Kidney (tissue), 14 donors: ENCODE results near the gene TSPAN4. TPM values are rescaled to one million over a fixed set of nuclear protein-coding genes. Genes with fewer than 3 reads are reported as not detected.

ENCODE experiments used
- DNase-seq, 5 donors: peaks; one replicate each; pipeline ENCODE4 v3.0.0-alpha.2; 2013 to 2020
- FAIRE-seq: peaks from 2 replicates; lab custom pipeline; 2012; peaks lifted over from hg19 to GRCh38; lab: Jason Lieb, UNC
- H3K27ac ChIP-seq, 2 donors: one replicate each; pipeline ENCODE4 v1.7.0; 2013; ENCODE audit warnings: low read depth in 2 of 2, low read length in 2 of 2, inconsistent platforms in 1 of 2
- H3K27me3 ChIP-seq: one replicate; pipeline ENCODE4 v1.7.1; 2013; ENCODE audit warnings: low read length, inconsistent platforms; ENCODE audit not compliant: control insufficient read depth, insufficient read depth
- H3K36me3 ChIP-seq, 3 donors: one replicate each; pipeline versions ENCODE4 v1.7.0 to v1.7.1; 2013; ENCODE audit warnings: low read length in 3 of 3, control low read depth in 1 of 3, inconsistent platforms in 1 of 3; ENCODE audit not compliant: insufficient read depth in 3 of 3, control insufficient read depth in 2 of 3
- H3K4me1 ChIP-seq, 3 donors: one replicate each; pipeline versions ENCODE4 v1.7.0 to v1.7.1; 2013; ENCODE audit warnings: low read length in 3 of 3, inconsistent platforms in 1 of 3, low read depth in 1 of 3; ENCODE audit not compliant: control insufficient read depth in 2 of 3, insufficient read depth in 2 of 3
- H3K4me3 ChIP-seq, 3 donors: one replicate each; pipeline versions ENCODE4 v1.7.0 to v1.8.1; 2013; ENCODE audit warnings: low read length in 3 of 3, control low read depth in 1 of 3, inconsistent platforms in 1 of 3
- H3K9ac ChIP-seq, 3 donors: one replicate each; pipeline versions ENCODE4 v1.7.0 to v1.7.1; 2013; ENCODE audit warnings: low read length in 3 of 3, control low read depth in 1 of 3, inconsistent platforms in 1 of 3
- H3K9me3 ChIP-seq, 3 donors: one replicate each; pipeline versions ENCODE4 v1.7.0 to v1.7.1; 2013; ENCODE audit warnings: low read length in 3 of 3, control low read depth in 1 of 3, inconsistent platforms in 1 of 3; ENCODE audit not compliant: control insufficient read depth in 2 of 3, insufficient read depth in 1 of 3
- intact Hi-C: fragments of 100-400 bp; cut with DNase I; formaldehyde crosslinking; loops from one replicate; pipeline ENCODE4 v1.11.1; 2022
- polyA plus RNA-seq: library from polyadenylated mRNA; stranded (reverse); fragments of 350-450 nt; fragmentation: Illumina TruSeq; extraction: RNeasy Lipid Tissue Mini Kit (QIAGEN cat#74804); gene quantifications from one replicate; pipeline ENCODE4 v1.2.3, GENCODE V29; 2014; ENCODE audit warnings: low read depth, low replicate concordance; ENCODE audit not compliant: insufficient read depth
- total RNA-seq: library from RNA; stranded (reverse); fragmentation: NEBNext Ultra II Directional; extraction: Animal tissue kit (Norgen Biotek cat#: 25700); gene quantifications from one replicate; pipeline ENCODE4 v1.2.1, GENCODE V29; 2021
- TF ChIP-seq, protein P1 (sequence below): IDR thresholded peaks from 3 replicates; pipeline ENCODE4 v1.5.1; 2012; ENCODE audit warnings: mild to moderate bottlenecking, moderate library complexity, borderline replicate concordance; ENCODE audit not compliant: insufficient read depth; ENCODE audit errors: extremely low read depth
- donor health status: control.
- donor health status: control.
- donor health status: control.
- donor health status: control.
- donor health status: control.
- donor health status: DM: yes; HTN: yes; CAD: no.
- donor health status: Normal renal cell carcinoma (clear cell type).

Gene TSPAN4
- total and polyA plus RNA-seq, 2 donors from 2014 or later: 81.2 to 104 TPM

DNA sequence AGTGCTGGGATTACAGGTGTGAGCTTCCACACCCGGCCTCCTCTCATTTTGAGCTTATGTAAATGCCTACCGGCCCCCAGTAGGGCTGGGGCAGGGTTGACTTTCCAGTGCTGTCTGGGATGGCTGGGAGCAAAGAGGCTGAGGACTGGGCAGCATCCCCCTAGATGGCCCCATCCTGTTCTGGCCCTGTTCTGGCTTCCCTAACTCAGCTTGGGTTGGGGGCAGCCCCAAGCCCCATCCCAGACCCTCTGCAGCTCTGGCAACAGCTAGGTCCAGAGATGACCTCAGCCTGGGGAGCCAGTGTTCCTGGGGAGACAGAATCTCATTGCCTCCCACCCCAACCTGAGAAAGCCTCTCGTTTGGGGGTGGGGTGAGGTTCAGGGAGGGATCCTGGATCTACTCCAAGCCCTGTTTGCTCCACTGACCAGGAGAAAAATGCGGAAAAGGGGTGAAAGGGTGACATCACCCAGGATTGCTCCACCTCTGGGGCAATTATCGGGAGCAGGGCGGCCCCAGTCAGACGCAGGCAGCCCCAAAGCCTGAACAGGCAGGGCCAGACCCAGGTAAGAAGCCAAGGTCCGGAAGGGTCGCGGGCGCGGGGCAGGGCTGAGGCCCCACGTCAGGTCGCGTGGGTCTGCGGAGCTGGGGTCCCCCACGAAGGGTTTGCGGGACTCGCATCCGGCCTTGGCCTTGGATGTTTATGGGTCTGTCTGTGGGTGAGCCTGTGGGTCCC lies 24.1 kb upstream of the TSPAN4 start, which contains the start of gene PNPLA2:
TSS of gene PNPLA2 (plus strand) at position 519 of the 733 bp plus-strand sequence. CDS start 805 bp downstream, outside the sequence.
- intact Hi-C loops: no loop called here
- peak within 1 kb of the TSS in 2 of 3 donors; percentile 29 to 82 for H3K9ac ChIP-seq
- TF ChIP-seq, protein P1, sequence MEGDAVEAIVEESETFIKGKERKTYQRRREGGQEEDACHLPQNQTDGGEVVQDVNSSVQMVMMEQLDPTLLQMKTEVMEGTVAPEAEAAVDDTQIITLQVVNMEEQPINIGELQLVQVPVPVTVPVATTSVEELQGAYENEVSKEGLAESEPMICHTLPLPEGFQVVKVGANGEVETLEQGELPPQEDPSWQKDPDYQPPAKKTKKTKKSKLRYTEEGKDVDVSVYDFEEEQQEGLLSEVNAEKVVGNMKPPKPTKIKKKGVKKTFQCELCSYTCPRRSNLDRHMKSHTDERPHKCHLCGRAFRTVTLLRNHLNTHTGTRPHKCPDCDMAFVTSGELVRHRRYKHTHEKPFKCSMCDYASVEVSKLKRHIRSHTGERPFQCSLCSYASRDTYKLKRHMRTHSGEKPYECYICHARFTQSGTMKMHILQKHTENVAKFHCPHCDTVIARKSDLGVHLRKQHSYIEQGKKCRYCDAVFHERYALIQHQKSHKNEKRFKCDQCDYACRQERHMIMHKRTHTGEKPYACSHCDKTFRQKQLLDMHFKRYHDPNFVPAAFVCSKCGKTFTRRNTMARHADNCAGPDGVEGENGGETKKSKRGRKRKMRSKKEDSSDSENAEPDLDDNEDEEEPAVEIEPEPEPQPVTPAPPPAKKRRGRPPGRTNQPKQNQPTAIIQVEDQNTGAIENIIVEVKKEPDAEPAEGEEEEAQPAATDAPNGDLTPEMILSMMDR: no peak
- DNase-seq: peak in 3 of 5 donors; percentile 69 to 92 (median 71)
- H3K9me3 ChIP-seq: no peaks in the 10 kb centered on the region
- H3K27me3 ChIP-seq: no peaks in the 10 kb centered on the region
- no peak for FAIRE-seq
- H3K4me1 ChIP-seq: peaks cover 0 to 26% (median 22%) of the 10 kb centered on the region in 3 donors
- H3K4me3 ChIP-seq: peak within 1 kb of the TSS; percentile 33 to 84 (median 52)
- peaks cover 0 to 4% (median 0%) of the 10 kb centered on the region in 3 donors for H3K36me3 ChIP-seq
- peak within 1 kb of the TSS; percentile 91 to 92 for H3K27ac ChIP-seq

DNA sequence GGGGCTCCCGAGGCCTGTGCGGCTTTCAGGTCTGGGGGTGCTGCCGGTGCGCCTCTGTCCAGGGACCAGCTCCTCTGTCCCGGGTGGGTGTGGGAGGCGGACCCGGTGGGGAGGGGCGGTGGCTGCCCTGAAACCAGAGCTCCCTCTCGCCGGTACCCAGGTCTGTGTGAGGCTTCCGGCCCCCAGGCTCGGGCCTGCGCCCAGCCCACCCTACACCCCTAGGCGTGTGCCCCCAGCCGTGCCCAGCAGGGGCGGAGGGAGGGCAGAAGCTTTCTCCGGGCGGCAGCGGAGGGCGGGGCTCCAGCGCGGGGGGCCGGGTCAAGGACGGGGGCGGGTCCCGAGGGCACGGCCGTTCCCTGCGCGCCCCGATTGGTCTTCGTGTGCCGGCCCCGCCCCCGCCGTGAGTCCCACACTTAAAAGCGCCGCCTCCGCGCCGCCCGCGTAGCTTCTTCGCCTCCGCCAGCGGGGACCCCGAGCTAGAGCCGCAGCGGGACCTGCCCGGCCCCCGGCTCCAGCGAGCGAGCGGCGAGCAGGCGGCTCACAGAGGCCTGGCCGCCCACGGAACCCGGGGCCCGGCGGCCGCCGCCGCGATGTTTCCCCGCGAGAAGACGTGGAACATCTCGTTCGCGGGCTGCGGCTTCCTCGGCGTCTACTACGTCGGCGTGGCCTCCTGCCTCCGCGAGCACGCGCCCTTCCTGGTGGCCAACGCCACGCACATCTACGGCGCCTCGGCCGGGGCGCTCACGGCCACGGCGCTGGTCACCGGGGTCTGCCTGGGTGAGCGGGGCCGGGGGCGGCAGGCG lies 23.3 kb upstream of the TSPAN4 start:
- Histone ChIP-seq H3K9ac (peak overlapping the region in 2 of 3 donors; percentile 29 to 82), H3K4me3 (peak overlapping the region; percentile 33 to 84 (median 52)), H3K4me1 (peaks cover 0 to 26% (median 22%) of the 10 kb centered on the region in 3 donors), H3K27me3 (no peaks in the 10 kb centered on the region), H3K27ac (peak overlapping the region; percentile 91 to 92), H3K9me3 (no peaks in the 10 kb centered on the region), H3K36me3 (peaks cover 0 to 4% (median 0%) of the 10 kb centered on the region in 3 donors)
- DNase-seq (peak; percentile 91 to 98 (median 95)), FAIRE-seq (no peak)
- intact Hi-C loops: no loop called here
- TF ChIP-seq, protein P1: no peak

DNA sequence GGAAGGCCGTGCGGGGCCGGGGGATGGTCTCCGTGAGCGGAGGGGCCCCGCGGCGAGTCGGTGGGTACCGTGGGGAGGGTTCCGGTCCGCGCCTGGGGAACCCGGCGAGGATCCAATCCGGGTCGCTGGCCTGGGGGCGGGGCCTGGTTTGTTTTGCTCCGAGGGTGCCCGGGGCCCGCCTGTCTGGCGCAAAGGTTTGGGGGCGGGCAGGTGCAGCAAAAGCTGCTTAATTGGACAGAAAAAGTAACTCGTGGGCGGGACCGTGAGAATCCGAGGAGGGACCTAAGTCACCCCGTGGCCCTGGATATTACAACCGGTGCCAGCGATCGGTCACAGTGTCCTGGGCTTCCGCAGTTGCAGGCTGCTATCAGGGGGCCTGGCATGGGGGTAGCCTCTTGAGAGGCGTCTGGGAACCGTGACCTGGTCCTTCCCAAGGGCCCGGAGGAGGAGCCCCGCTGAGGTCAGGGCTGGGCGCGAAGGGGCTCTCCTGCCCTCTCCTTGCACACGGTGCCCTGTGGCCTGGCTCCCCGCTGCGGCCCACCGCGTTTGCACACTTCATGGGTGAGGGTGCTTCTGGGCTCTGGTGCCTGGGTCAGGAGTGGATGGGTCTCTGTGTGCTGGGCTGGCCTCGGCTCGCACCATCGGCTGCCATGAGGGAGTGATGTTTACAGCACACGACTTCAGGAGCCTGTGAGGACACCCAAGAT lies 22.6 kb upstream of the TSPAN4 start:
- DNase-seq (peak; percentile 85 to 97 (median 92)), FAIRE-seq (no peak)
- peaks cover 0 to 4% (median 0%) of the 10 kb centered on the region in 3 donors for H3K36me3 ChIP-seq
- H3K9ac ChIP-seq: peak overlapping the region; percentile 16 to 82 (median 20)
- no peaks in the 10 kb centered on the region for H3K27me3 ChIP-seq
- peak overlapping the region; percentile 46 to 84 (median 78) for H3K4me3 ChIP-seq
- no peaks in the 10 kb centered on the region for H3K9me3 ChIP-seq
- H3K27ac ChIP-seq: peak overlapping the region; percentile 91 to 92
- intact Hi-C loops: no loop called here
- TF ChIP-seq, protein P1: no peak
- peaks cover 0 to 26% (median 22%) of the 10 kb centered on the region in 3 donors for H3K4me1 ChIP-seq
